Bronchial epithelial cell (primary cell): ENCODE measurements around the gene RNF2. TPM values are rescaled to one million over a fixed set of nuclear protein-coding genes. Genes with fewer than 3 reads are reported as not detected.

Experiments
- DNase-seq: peaks from one replicate; pipeline ENCODE4 v3.0.0-alpha.2; 2010; ENCODE audit warnings: low read depth
- FAIRE-seq: peaks from 2 replicates; lab custom pipeline; 2011; peaks lifted over from hg19 to GRCh38; lab: Jason Lieb, UNC
- H3K27me3 ChIP-seq: 2 replicates; pipeline ENCODE4 v1.5.1; 2011; ENCODE audit warnings: low read length; ENCODE audit not compliant: control insufficient read depth, insufficient read depth
- H3K36me3 ChIP-seq: 2 replicates; pipeline ENCODE4 v1.5.1; 2011; ENCODE audit warnings: low read length; ENCODE audit not compliant: control insufficient read depth, insufficient read depth
- H3K4me3 ChIP-seq: 2 replicates; pipeline ENCODE4 v1.5.1; 2011; ENCODE audit warnings: mild to moderate bottlenecking, low read depth, low read length, control low read depth
- CTCF ChIP-seq: IDR thresholded peaks from 2 replicates; pipeline ENCODE4 v1.5.1; 2011; ENCODE audit warnings: mild to moderate bottlenecking, moderate library complexity, low read length, control low read depth, inconsistent platforms; ENCODE audit not compliant: insufficient read depth, severe bottlenecking
- total RNA-seq: library from RNA; depleted of rRNA; stranded (reverse); fragments of >200 nt; gene quantifications from 2 replicates; pipeline ENCODE4 v1.2.1, GENCODE V29; 2014

The RNF2 gene
- total RNA-seq, 1 donor from 2014 or later = 19.2 TPM

GRCh38 chr1:185015631-185016030, 29.7 kb upstream of the RNF2 start:
- DNase-seq (no peak), FAIRE-seq (no peak)
- Histone ChIP-seq H3K4me3 (no peak overlapping the region), H3K36me3 (no peaks in the 10 kb centered on the region), H3K27me3 (no peaks in the 10 kb centered on the region)
- TF ChIP-seq CTCF = no peak

GRCh38 chr1:185016880-185017279, 28.5 kb upstream of the RNF2 start:
- peak; percentile 27 for DNase-seq
- Histone ChIP-seq H3K36me3 (no peaks in the 10 kb centered on the region), H3K4me3 (no peak overlapping the region), H3K27me3 (no peaks in the 10 kb centered on the region)
- FAIRE-seq = no peak
- no peak for TF ChIP-seq CTCF

- Histone ChIP-seq H3K36me3 (no peaks in the 10 kb centered on the region), H3K4me3 (no peak overlapping the region), H3K27me3 (no peaks in the 10 kb centered on the region)
- TF ChIP-seq CTCF = no peak
- FAIRE-seq (peak; percentile 62), DNase-seq (peak; percentile 95)
Measured at GRCh38 chr1:185017338-185017737, 28.0 kb upstream of the RNF2 start.

- no peak overlapping the region for H3K4me3 ChIP-seq
- no peak for TF ChIP-seq CTCF
- no peak for DNase-seq
- H3K36me3 ChIP-seq = no peaks in the 10 kb centered on the region
- FAIRE-seq = no peak
- H3K27me3 ChIP-seq = no peaks in the 10 kb centered on the region
Measured at GRCh38 chr1:185017966-185018365, 27.4 kb upstream of the RNF2 start.

- H3K4me3 ChIP-seq = no peak overlapping the region
- peak; percentile 72 for FAIRE-seq
- no peak for TF ChIP-seq CTCF
Measured at GRCh38 chr1:185027252-185027882, 18.0 kb upstream of the RNF2 start.

GRCh38 chr1:185033686-185034085, 11.7 kb upstream of the RNF2 start:
- H3K4me3 ChIP-seq = no peak overlapping the region
- TF ChIP-seq CTCF = no peak
- DNase-seq = no peak
- no peak for FAIRE-seq
- H3K27me3 ChIP-seq = no peaks in the 10 kb centered on the region
- H3K36me3 ChIP-seq = no peaks in the 10 kb centered on the region

More at GRCh38 chr1:185027252-185027882, 18.0 kb upstream of the RNF2 start:
- DNase-seq = no peak
- Histone ChIP-seq H3K27me3 (no peaks in the 10 kb centered on the region), H3K36me3 (no peaks in the 10 kb centered on the region)
